HepG2 (cell line): ENCODE measurements around the gene TMEM258. TPM values are rescaled to one million over a fixed set of nuclear protein-coding genes. Genes with fewer than 3 reads are reported as not detected.

Source experiments
- AGO2 ChIP-seq: fragments of 200-400 bp; formaldehyde crosslinking; optimal IDR thresholded peaks from 2 replicates; pipeline ENCODE3; 2017; ENCODE audit warnings: mild to moderate bottlenecking, low read depth, low read length, moderate library complexity
- ETV6 ChIP-seq: sonication (generic); formaldehyde crosslinking; conservative IDR thresholded peaks from 2 replicates; pipeline ENCODE4 v1.4.0; 2020; ENCODE audit warnings: missing genetic modification reagents
- FOXJ3 ChIP-seq: sonication (generic); formaldehyde crosslinking; IDR thresholded peaks from 2 replicates; pipeline ENCODE4 v1.4.0; 2020; ENCODE audit warnings: missing genetic modification reagents, mild to moderate bottlenecking, borderline replicate concordance
- LBX2 ChIP-seq: sonication (generic); formaldehyde crosslinking; IDR thresholded peaks from 2 replicates; pipeline ENCODE4 v1.5.0; 2020; ENCODE audit warnings: missing genetic modification reagents, mild to moderate bottlenecking, borderline replicate concordance
- MXD3 ChIP-seq: IDR thresholded peaks from 2 replicates; pipeline ENCODE4 v1.6.1; 2016; ENCODE audit warnings: mild to moderate bottlenecking, missing biosample characterization, missing genetic modification reagents
- MYC ChIP-seq: sonication (generic); formaldehyde crosslinking; IDR thresholded peaks from 2 replicates; pipeline ENCODE4 v1.9.0; 2021; ENCODE audit warnings: missing genetic modification reagents, borderline replicate concordance
- NFYB ChIP-seq: sonication (generic); formaldehyde crosslinking; IDR thresholded peaks from 2 replicates; pipeline ENCODE4 v1.4.0; 2020; ENCODE audit warnings: missing genetic modification reagents
- NPAS2 ChIP-seq: sonication (generic); formaldehyde crosslinking; IDR thresholded peaks from 2 replicates; pipeline ENCODE4 v1.8.0; 2022; ENCODE audit warnings: mild to moderate bottlenecking, missing genetic modification reagents, borderline replicate concordance
- PAXIP1 ChIP-seq: sonication (generic); formaldehyde crosslinking; conservative IDR thresholded peaks from 2 replicates; pipeline ENCODE4 v1.4.0; 2020; ENCODE audit warnings: mild to moderate bottlenecking, missing genetic modification reagents, moderate library complexity
- SALL1 ChIP-seq: sonication (generic); formaldehyde crosslinking; IDR thresholded peaks from 2 replicates; pipeline ENCODE4 v1.8.0; 2022; ENCODE audit warnings: mild to moderate bottlenecking, missing genetic modification reagents
- TBX3 ChIP-seq: fragments of 450-650 bp; IDR thresholded peaks from 2 replicates; pipeline ENCODE4 v1.6.1; 2017; ENCODE audit warnings: antibody characterized with exemption, mild to moderate bottlenecking, inconsistent platforms, borderline replicate concordance
- TOE1 ChIP-seq: sonication (generic); formaldehyde crosslinking; IDR thresholded peaks from 2 replicates; pipeline ENCODE4 v1.4.0; 2020; ENCODE audit warnings: mild to moderate bottlenecking, missing genetic modification reagents
- ZBTB14 ChIP-seq: sonication (generic); formaldehyde crosslinking; IDR thresholded peaks from 2 replicates; pipeline ENCODE4 v1.4.0; 2020; ENCODE audit warnings: missing genetic modification reagents
- ZBTB7A ChIP-seq: sonication (generic); formaldehyde crosslinking; IDR thresholded peaks from 2 replicates; pipeline ENCODE4 v1.8.0; 2022; ENCODE audit warnings: mild to moderate bottlenecking, missing genetic modification reagents
- ZMAT3 ChIP-seq: sonication (generic); formaldehyde crosslinking; conservative IDR thresholded peaks from 2 replicates; pipeline ENCODE4 v1.7.0; 2021; ENCODE audit warnings: missing genetic modification reagents
- ZNF224 ChIP-seq: sonication (generic); formaldehyde crosslinking; IDR thresholded peaks from 2 replicates; pipeline ENCODE4 v1.5.0; 2020; ENCODE audit warnings: mild to moderate bottlenecking, missing genetic modification reagents
- ZNF3 ChIP-seq: IDR thresholded peaks from 2 replicates; pipeline ENCODE4 v1.7.0; 2017; ENCODE audit warnings: inconsistent platforms
- ZNF33A ChIP-seq: sonication (generic); formaldehyde crosslinking; IDR thresholded peaks from 2 replicates; pipeline ENCODE4 v1.5.1; 2020; ENCODE audit warnings: missing genetic modification reagents, mild to moderate bottlenecking, moderate library complexity, borderline replicate concordance
- ZNF616 ChIP-seq: sonication (generic); formaldehyde crosslinking; IDR thresholded peaks from 2 replicates; pipeline ENCODE4 v1.5.0; 2020; ENCODE audit warnings: low read depth, mild to moderate bottlenecking, missing genetic modification reagents
- ZNF83 ChIP-seq: sonication (generic); formaldehyde crosslinking; IDR thresholded peaks from 2 replicates; pipeline ENCODE4 v1.4.0; 2020; ENCODE audit warnings: missing genetic modification reagents, mild to moderate bottlenecking, borderline replicate concordance
- ZSCAN31 ChIP-seq: sonication (generic); formaldehyde crosslinking; IDR thresholded peaks from 2 replicates; pipeline ENCODE4 v1.5.0; 2020; ENCODE audit warnings: low read depth, mild to moderate bottlenecking, missing genetic modification reagents
- ZSCAN9 ChIP-seq: IDR thresholded peaks from 2 replicates; pipeline ENCODE4 v1.6.1; 2016; ENCODE audit warnings: borderline replicate concordance
- polyA plus RNA-seq, 8 experiments: library from polyadenylated mRNA; depleted of rRNA in 3 of 8; stranded (reverse) in 7 of 8; unstranded in 1 of 8; fragments of >200 nt; fragmentation: Illumina TruSeq in 4 of 8; extraction: Trizol in 4 of 8; gene quantifications; 2 replicates each; pipeline versions ENCODE4 v1.2.1 to v1.2.3, GENCODE V29; 2011 to 2016; ENCODE audit warnings: low read depth in 4 of 8, missing spikeins in 1 of 8, mixed read lengths in 1 of 8; ENCODE audit not compliant: insufficient read depth in 1 of 8
- total RNA-seq, 5 experiments: library from RNA; depleted of rRNA; stranded (reverse); fragments of >200 nt; fragmentation: Illumina TruSeq; extraction: Trizol; gene quantifications; 2 replicates each; pipeline ENCODE4 v1.2.3, GENCODE V29; 2016; ENCODE audit warnings: low read depth in 1 of 5
- TF ChIP-seq, protein P1 (sequence below): sonication (generic); formaldehyde crosslinking; IDR thresholded peaks from 2 replicates; pipeline ENCODE4 v1.4.0; 2020; ENCODE audit warnings: low read depth, mild to moderate bottlenecking, missing genetic modification reagents

Gene TMEM258
- total and polyA plus RNA-seq, 2 of the 13 experiments (the other 11 are each of a cell fraction or from before 2014, with no cell fraction given): 175 to 424 TPM

- TF ChIP-seq FOXJ3 (CRISPR knock-in tag) (peak; percentile 38; the same call in 1 of the 2 replicates), ZBTB7A (no peak), ZMAT3 (CRISPR knock-in tag) (peak; percentile 76; the same call in 1 of the 2 replicates), ZSCAN9 (no peak; the same call in 1 of the 2 replicates), LBX2 (CRISPR knock-in tag) (no peak), ZNF83 (no peak), ZSCAN31 (CRISPR knock-in tag) (no peak), TOE1 (CRISPR knock-in tag) (peak; percentile 30; the same call in 1 of the 2 replicates), SALL1 (CRISPR knock-in tag) (no peak; the same call in 1 of the 2 replicates), NPAS2 (CRISPR knock-in tag) (no peak), PAXIP1 (CRISPR knock-in tag) (peak; percentile 13), ETV6 (no peak; the same call in 1 of the 2 replicates), MXD3 (CRISPR knock-in tag) (peak; percentile 61; the same call in 1 of the 2 replicates), MYC (CRISPR knock-in tag) (peak; percentile 76; the same call in 1 of the 2 replicates), ZNF33A (CRISPR knock-in tag) (peak; percentile 23; the same call in 1 of the 2 replicates), AGO2 (no peak), ZNF224 (CRISPR knock-in tag) (no peak), ZNF616 (CRISPR knock-in tag) (no peak; the same call in 1 of the 2 replicates), NFYB (CRISPR knock-in tag) (no peak), ZBTB14 (CRISPR knock-in tag) (no peak; the same call in 1 of the 2 replicates), ZNF3 (CRISPR knock-in tag) (no peak), TBX3 (peak; percentile 32)
- TF ChIP-seq, protein P1, sequence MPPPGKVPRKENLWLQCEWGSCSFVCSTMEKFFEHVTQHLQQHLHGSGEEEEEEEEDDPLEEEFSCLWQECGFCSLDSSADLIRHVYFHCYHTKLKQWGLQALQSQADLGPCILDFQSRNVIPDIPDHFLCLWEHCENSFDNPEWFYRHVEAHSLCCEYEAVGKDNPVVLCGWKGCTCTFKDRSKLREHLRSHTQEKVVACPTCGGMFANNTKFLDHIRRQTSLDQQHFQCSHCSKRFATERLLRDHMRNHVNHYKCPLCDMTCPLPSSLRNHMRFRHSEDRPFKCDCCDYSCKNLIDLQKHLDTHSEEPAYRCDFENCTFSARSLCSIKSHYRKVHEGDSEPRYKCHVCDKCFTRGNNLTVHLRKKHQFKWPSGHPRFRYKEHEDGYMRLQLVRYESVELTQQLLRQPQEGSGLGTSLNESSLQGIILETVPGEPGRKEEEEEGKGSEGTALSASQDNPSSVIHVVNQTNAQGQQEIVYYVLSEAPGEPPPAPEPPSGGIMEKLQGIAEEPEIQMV (CRISPR knock-in tag): peak; percentile 39
Measured at GRCh38 chr11:61792310-61793082, at the start of gene TMEM258, which contains the start of gene FEN1 (continued).
